Natural killer cell (primary cell): ENCODE measurements around the gene MYPN. TPM values are rescaled to one million over a fixed set of nuclear protein-coding genes. Genes with fewer than 3 reads are reported as not detected.

Experiments
- ATAC-seq, 3 donors: fragments of 150-1000 bp in 2 of 3; fragments of 200-7000 bp in 1 of 3; cut with Tn5 transposase; 1 replicate in 1 of 3; 2 replicates in 2 of 3; pipeline ENCODE4 v1.10.0; 2021; ENCODE audit warnings: mild to moderate bottlenecking in 2 of 3, moderate library complexity in 2 of 3
- DNase-seq, 2 donors: peaks; one replicate each; pipeline versions ENCODE4 v3.0.0 to v3.0.0-alpha.2; 2013 to 2021; ENCODE audit warnings: mixed read lengths in 1 of 2
- H3K27ac ChIP-seq: one replicate; pipeline ENCODE4 v1.5.1; 2013; ENCODE audit warnings: mild to moderate bottlenecking, low read length
- H3K27me3 ChIP-seq: one replicate; pipeline ENCODE4 v1.6.1; 2013; ENCODE audit warnings: low read length; ENCODE audit not compliant: control insufficient read depth, insufficient read depth
- H3K36me3 ChIP-seq: one replicate; pipeline ENCODE4 v1.6.1; 2013; ENCODE audit warnings: low read length; ENCODE audit not compliant: control insufficient read depth, insufficient read depth
- H3K4me1 ChIP-seq: one replicate; pipeline ENCODE4 v1.6.1; 2013; ENCODE audit warnings: low read length; ENCODE audit not compliant: control insufficient read depth, insufficient read depth
- H3K4me3 ChIP-seq: one replicate; pipeline ENCODE4 v1.5.1; 2013; ENCODE audit warnings: low read length
- H3K9me3 ChIP-seq: one replicate; pipeline ENCODE4 v1.6.1; 2013; ENCODE audit warnings: low read length; ENCODE audit not compliant: control insufficient read depth, insufficient read depth
- H3K27ac Mint-ChIP-seq, 2 donors: one replicate each; pipeline ENCODE4 v1.8.0; 2022; ENCODE audit warnings: mild to moderate bottlenecking in 2 of 2, mixed read lengths in 2 of 2, moderate library complexity in 1 of 2
- H3K27me3 Mint-ChIP-seq, 2 donors: one replicate each; pipeline ENCODE4 v1.8.0; 2022; ENCODE audit warnings: low read depth in 2 of 2, mixed read lengths in 2 of 2
- H3K36me3 Mint-ChIP-seq: one replicate; pipeline ENCODE4 v1.8.0; 2022; ENCODE audit warnings: mixed read lengths
- H3K4me1 Mint-ChIP-seq, 2 donors: one replicate each; pipeline ENCODE4 v1.8.0; 2022; ENCODE audit warnings: mixed read lengths in 2 of 2
- H3K4me3 Mint-ChIP-seq: one replicate; pipeline ENCODE4 v1.8.0; 2022; ENCODE audit warnings: mild to moderate bottlenecking, moderate library complexity, mixed read lengths
- H3K9me3 Mint-ChIP-seq, 2 donors: one replicate each; pipeline ENCODE4 v1.8.0; 2022; ENCODE audit warnings: mixed read lengths in 2 of 2
- CTCF ChIP-seq: fragments of 200-600 bp; IDR thresholded peaks from one replicate; pipeline ENCODE4 v1.8.0; 2022; ENCODE audit warnings: antibody characterized with exemption
- WGBS: methylation state at CpG from one replicate; pipeline ENCODE4 v1.1.7; 2013; ENCODE audit warnings: missing lambda C conversion rate; ENCODE audit not compliant: insufficient coverage; 5-methylcytosine and 5-hydroxymethylcytosine counted together
- intact Hi-C: fragments of 100-400 bp; cut with micrococcal nuclease; formaldehyde crosslinking; loops from one replicate; pipeline ENCODE4 v1.14.2; 2022
- total RNA-seq, 4 donors: library from RNA; stranded (reverse); fragments of 120-200 nt in 1 of 4; gene quantifications; one replicate each; pipeline versions ENCODE4 v1.2.3 to v1.2.4, GENCODE V29; 2013 to 2022

MYPN gene
- total RNA-seq, 3 donors from 2014 or later (not counting 1 experiment from before 2014, with no cell fraction given) = not detected

GRCh38 chr10:68132391-68132790, 23.1 kb downstream of the MYPN start:
- no peaks in the 10 kb centered on the region for H3K36me3 ChIP-seq
- no peaks in the 10 kb centered on the region for H3K9me3 ChIP-seq
- no peak for TF ChIP-seq CTCF
- no peaks in the 10 kb centered on the region for H3K4me1 ChIP-seq
- no peaks in the 10 kb centered on the region for H3K27me3 ChIP-seq
- no peak overlapping the region for H3K27ac ChIP-seq
- H3K4me3 Mint-ChIP-seq = no peak overlapping the region
- WGBS = no CpG with 5 or more reads among the region's 1 CpG
- peaks cover 2 to 11% of the 10 kb centered on the region in 2 donors for H3K27me3 Mint-ChIP-seq
- H3K4me1 Mint-ChIP-seq = no peaks in the 10 kb centered on the region
- H3K36me3 Mint-ChIP-seq = no peaks in the 10 kb centered on the region
- intact Hi-C loops = no loop called here
- no peak for DNase-seq
- ATAC-seq = no peak
- H3K27ac Mint-ChIP-seq = no peak overlapping the region
- H3K4me3 ChIP-seq = no peak overlapping the region
- H3K9me3 Mint-ChIP-seq = no peaks in the 10 kb centered on the region

- H3K27ac Mint-ChIP-seq = no peak overlapping the region
- WGBS = 82% methylated on average over 2 of the region's 2 CpGs
- Histone ChIP-seq H3K36me3 (no peaks in the 10 kb centered on the region), H3K27me3 (no peaks in the 10 kb centered on the region), H3K4me1 (no peaks in the 10 kb centered on the region), H3K9me3 (no peaks in the 10 kb centered on the region), H3K27ac (no peak overlapping the region), H3K4me3 (no peak overlapping the region)
- no peaks in the 10 kb centered on the region for H3K36me3 Mint-ChIP-seq
- ATAC-seq (no peak), DNase-seq (no peak)
- H3K4me1 Mint-ChIP-seq = no peaks in the 10 kb centered on the region
- H3K9me3 Mint-ChIP-seq = no peaks in the 10 kb centered on the region
- peaks cover 4 to 17% of the 10 kb centered on the region in 2 donors for H3K27me3 Mint-ChIP-seq
- H3K4me3 Mint-ChIP-seq = no peak overlapping the region
- no peak for TF ChIP-seq CTCF
- intact Hi-C loops = no loop called here
Measured at GRCh38 chr10:68133523-68133922, 24.2 kb downstream of the MYPN start.

GRCh38 chr10:68135362-68135761, 26.1 kb downstream of the MYPN start:
- H3K36me3 Mint-ChIP-seq = no peaks in the 10 kb centered on the region
- no CpG with 5 or more reads among the region's 1 CpG for WGBS
- intact Hi-C loops = no loop called here
- no peaks in the 10 kb centered on the region for H3K4me1 ChIP-seq
- H3K9me3 Mint-ChIP-seq = no peaks in the 10 kb centered on the region
- no peaks in the 10 kb centered on the region for H3K9me3 ChIP-seq
- peaks cover 14 to 36% of the 10 kb centered on the region in 2 donors for H3K27me3 Mint-ChIP-seq
- ATAC-seq = no peak
- H3K36me3 ChIP-seq = no peaks in the 10 kb centered on the region
- no peak overlapping the region for H3K4me3 ChIP-seq
- no peak for DNase-seq
- H3K27me3 ChIP-seq = no peaks in the 10 kb centered on the region
- H3K4me3 Mint-ChIP-seq = no peak overlapping the region
- TF ChIP-seq CTCF = no peak
- H3K27ac Mint-ChIP-seq = no peak overlapping the region
- no peak overlapping the region for H3K27ac ChIP-seq
- no peaks in the 10 kb centered on the region for H3K4me1 Mint-ChIP-seq
